Measurements from ENCODE around the gene PRKD2.
A peak's percentile ranks its signal among the peaks of the same experiment; 100 is the strongest.

PRKD2 gene

DNA sequence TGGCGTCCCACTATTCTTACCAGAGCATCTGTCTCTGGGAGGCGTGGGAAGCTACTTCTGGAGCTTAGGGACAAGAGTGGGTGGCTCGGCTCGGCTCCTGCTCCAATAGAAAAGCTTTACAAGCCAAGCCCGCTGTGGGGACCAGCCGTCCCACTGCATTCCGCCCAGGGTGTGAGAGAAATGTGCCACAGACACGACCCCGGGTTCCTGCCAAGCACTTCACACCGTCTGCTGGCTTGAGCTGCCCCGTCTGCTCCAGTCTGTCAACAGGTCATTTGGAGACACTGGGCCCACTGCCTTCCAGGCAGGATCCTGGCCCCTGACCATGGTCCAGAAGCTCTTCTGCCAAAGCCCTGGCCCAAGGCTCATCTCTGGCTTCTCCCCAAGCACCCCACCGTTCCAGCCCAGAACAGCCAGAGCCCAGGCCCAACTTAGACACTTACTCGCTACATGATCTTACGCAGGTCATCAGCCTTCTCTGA, 22.4 kb upstream of the PRKD2 start:
- TF ChIP-seq, protein P1, sequence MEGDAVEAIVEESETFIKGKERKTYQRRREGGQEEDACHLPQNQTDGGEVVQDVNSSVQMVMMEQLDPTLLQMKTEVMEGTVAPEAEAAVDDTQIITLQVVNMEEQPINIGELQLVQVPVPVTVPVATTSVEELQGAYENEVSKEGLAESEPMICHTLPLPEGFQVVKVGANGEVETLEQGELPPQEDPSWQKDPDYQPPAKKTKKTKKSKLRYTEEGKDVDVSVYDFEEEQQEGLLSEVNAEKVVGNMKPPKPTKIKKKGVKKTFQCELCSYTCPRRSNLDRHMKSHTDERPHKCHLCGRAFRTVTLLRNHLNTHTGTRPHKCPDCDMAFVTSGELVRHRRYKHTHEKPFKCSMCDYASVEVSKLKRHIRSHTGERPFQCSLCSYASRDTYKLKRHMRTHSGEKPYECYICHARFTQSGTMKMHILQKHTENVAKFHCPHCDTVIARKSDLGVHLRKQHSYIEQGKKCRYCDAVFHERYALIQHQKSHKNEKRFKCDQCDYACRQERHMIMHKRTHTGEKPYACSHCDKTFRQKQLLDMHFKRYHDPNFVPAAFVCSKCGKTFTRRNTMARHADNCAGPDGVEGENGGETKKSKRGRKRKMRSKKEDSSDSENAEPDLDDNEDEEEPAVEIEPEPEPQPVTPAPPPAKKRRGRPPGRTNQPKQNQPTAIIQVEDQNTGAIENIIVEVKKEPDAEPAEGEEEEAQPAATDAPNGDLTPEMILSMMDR (conservative IDR thresholded peaks at IDR 0.05; ENCODE audit: control insufficient read depth, insufficient read depth, low read depth, low read length): no peak
- no peak for DNase-seq (ENCODE audit: low read depth)
- no peak overlapping the region for H3K4me3 ChIP-seq (ENCODE audit: control insufficient read depth, low read depth, low read length)

DNA sequence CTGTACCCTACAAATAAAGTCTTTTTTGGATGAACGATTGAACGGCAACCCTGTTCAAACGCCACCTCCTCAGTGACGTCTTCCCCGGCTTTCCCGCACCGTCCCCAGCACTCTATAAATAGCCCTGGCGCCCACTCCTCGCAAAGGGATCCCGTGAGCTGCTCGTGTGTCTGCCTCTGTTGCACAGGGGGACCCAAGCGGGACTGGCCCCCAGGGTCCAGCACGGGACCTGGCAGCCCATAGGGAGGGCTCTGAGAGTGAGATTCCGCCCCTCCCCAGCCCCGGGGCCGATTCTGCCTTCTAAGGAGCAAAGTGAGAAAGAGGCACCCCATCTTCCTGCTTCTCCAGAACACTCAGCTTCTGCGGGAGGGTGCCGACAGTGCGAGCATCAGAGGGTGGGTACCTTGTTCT, 20.9 kb upstream of the PRKD2 start:
- DNase-seq (ENCODE audit: low read depth): no peak
- H3K4me3 ChIP-seq (ENCODE audit: control insufficient read depth, low read depth, low read length): no peak overlapping the region
- TF ChIP-seq, protein P1 (conservative IDR thresholded peaks at IDR 0.05; ENCODE audit: control insufficient read depth, insufficient read depth, low read depth, low read length): no peak

- TF ChIP-seq, protein P1 (conservative IDR thresholded peaks at IDR 0.05; ENCODE audit: control insufficient read depth, insufficient read depth, low read depth, low read length): no peak
- no peak for DNase-seq (ENCODE audit: low read depth)
- no peak overlapping the region for H3K4me3 ChIP-seq (ENCODE audit: control insufficient read depth, low read depth, low read length)
Measured at GRCh38 chr19:46737298-46737654, 20.4 kb upstream of the PRKD2 start.

- no peak overlapping the region for H3K4me3 ChIP-seq (ENCODE audit: control insufficient read depth, low read depth, low read length)
- DNase-seq (ENCODE audit: low read depth): no peak
- TF ChIP-seq, protein P1 (conservative IDR thresholded peaks at IDR 0.05; ENCODE audit: control insufficient read depth, insufficient read depth, low read depth, low read length): no peak
Measured at GRCh38 chr19:46736531-46737297, 19.8 kb upstream of the PRKD2 start.

- no peak overlapping the region for H3K4me3 ChIP-seq (ENCODE audit: control insufficient read depth, low read depth, low read length)
- DNase-seq (ENCODE audit: low read depth): no peak
- TF ChIP-seq, protein P1 (conservative IDR thresholded peaks at IDR 0.05; ENCODE audit: control insufficient read depth, insufficient read depth, low read depth, low read length): no peak
Measured at GRCh38 chr19:46733690-46734292, 16.9 kb upstream of the PRKD2 start.

GRCh38 chr19:46732966-46733689, 16.2 kb upstream of the PRKD2 start:
- TF ChIP-seq, protein P1 (conservative IDR thresholded peaks at IDR 0.05; ENCODE audit: control insufficient read depth, insufficient read depth, low read depth, low read length): no peak
- no peak overlapping the region for H3K4me3 ChIP-seq (ENCODE audit: control insufficient read depth, low read depth, low read length)
- peak; percentile 50 for DNase-seq (ENCODE audit: low read depth)

Data from fibroblast of mammary gland (primary cell).